SU-DHL-6 (cell line): Measurements from ENCODE around the gene GPHN.

Experiments
- EZH2phosphoT487 ChIP-seq: fragments of 200-600 bp; sonication (generic), shearing (Covaris generic); conservative IDR thresholded peaks from 2 replicates; pipeline ENCODE4 v1.6.1; 2018; ENCODE audit warnings: mild to moderate bottlenecking, antibody characterized with exemption, low read length, moderate library complexity, mixed read lengths
- TF ChIP-seq, protein P1 (sequence below): fragments of 200-600 bp; sonication (generic); IDR thresholded peaks from one replicate; pipeline ENCODE4 v1.5.1; 2017; ENCODE audit warnings: antibody characterized with exemption, mild to moderate bottlenecking, low read length, moderate library complexity; ENCODE audit not compliant: insufficient read depth, poor library complexity, severe bottlenecking

DNA sequence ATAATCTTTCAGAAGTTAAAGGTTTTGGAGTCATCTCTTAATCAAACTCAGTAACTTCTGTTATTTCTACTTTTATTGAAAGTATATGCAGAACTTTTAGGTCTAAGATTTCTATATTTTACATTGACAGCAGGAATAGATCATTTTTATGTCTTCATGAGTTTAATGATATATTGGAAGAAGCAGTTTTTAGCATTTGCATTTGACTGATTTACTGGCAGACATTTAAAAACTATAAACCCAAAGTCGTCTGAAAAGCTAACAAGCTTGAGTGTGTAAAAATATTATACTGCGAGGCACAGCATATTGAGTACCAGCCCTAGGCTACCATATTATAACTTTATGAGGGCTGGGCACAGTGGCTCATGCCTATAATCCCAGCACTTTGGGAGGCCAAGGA, 467.3 kb downstream of the GPHN start:
- TF ChIP-seq, protein P1, sequence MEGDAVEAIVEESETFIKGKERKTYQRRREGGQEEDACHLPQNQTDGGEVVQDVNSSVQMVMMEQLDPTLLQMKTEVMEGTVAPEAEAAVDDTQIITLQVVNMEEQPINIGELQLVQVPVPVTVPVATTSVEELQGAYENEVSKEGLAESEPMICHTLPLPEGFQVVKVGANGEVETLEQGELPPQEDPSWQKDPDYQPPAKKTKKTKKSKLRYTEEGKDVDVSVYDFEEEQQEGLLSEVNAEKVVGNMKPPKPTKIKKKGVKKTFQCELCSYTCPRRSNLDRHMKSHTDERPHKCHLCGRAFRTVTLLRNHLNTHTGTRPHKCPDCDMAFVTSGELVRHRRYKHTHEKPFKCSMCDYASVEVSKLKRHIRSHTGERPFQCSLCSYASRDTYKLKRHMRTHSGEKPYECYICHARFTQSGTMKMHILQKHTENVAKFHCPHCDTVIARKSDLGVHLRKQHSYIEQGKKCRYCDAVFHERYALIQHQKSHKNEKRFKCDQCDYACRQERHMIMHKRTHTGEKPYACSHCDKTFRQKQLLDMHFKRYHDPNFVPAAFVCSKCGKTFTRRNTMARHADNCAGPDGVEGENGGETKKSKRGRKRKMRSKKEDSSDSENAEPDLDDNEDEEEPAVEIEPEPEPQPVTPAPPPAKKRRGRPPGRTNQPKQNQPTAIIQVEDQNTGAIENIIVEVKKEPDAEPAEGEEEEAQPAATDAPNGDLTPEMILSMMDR: no peak
- TF ChIP-seq EZH2phosphoT487: no peak
